K562 (cell line): ENCODE measurements around the gene SMIM45.

ENCODE experiments used
- ATF7 ChIP-seq: fragments of 450-650 bp; IDR thresholded peaks from 2 replicates; pipeline ENCODE4 v1.7.1; 2014; ENCODE audit warnings: mild to moderate bottlenecking, moderate library complexity
- CREB3L1 ChIP-seq: fragments of 450-650 bp; IDR thresholded peaks from 2 replicates; pipeline ENCODE4 v1.6.1; 2014; ENCODE audit warnings: low read depth, mild to moderate bottlenecking, moderate library complexity, borderline replicate concordance
- CREB5 ChIP-seq: fragments of 250-450 bp; sonication (Bioruptor Pico); IDR thresholded peaks from 2 replicates; pipeline ENCODE4 v1.5.0; 2020; ENCODE audit warnings: mild to moderate bottlenecking
- EGR1 ChIP-seq: fragments of 450-650 bp; conservative IDR thresholded peaks from 2 replicates; pipeline ENCODE4 v1.6.1; 2017; ENCODE audit warnings: mild to moderate bottlenecking
- ELF2 ChIP-seq: fragments of 250-450 bp; sonication (Bioruptor Pico); IDR thresholded peaks from 2 replicates; pipeline ENCODE4 v1.5.0; 2021; ENCODE audit warnings: mild to moderate bottlenecking
- EP400 ChIP-seq: fragments of 450-650 bp; IDR thresholded peaks from 2 replicates; pipeline ENCODE4 v1.6.1; 2017; ENCODE audit warnings: antibody characterized with exemption, mild to moderate bottlenecking, moderate library complexity
- FOS ChIP-seq: IDR thresholded peaks from 3 replicates; pipeline ENCODE4 v1.6.1; 2011; ENCODE audit not compliant: insufficient read length; ENCODE audit errors: extremely low read depth
- HES1 ChIP-seq: fragments of 450-650 bp; IDR thresholded peaks from 2 replicates; pipeline ENCODE4 v1.6.1; 2016; ENCODE audit warnings: low read depth, mild to moderate bottlenecking, moderate library complexity
- HSF4 ChIP-seq: fragments of 250-450 bp; sonication (Bioruptor Pico); IDR thresholded peaks from 2 replicates; pipeline ENCODE4 v2.1.2; 2022; ENCODE audit warnings: mild to moderate bottlenecking, moderate library complexity, borderline replicate concordance
- LCOR ChIP-seq: sonication (generic); formaldehyde crosslinking; IDR thresholded peaks from 2 replicates; pipeline ENCODE4 v1.8.0; 2022; ENCODE audit warnings: mild to moderate bottlenecking, missing genetic modification reagents
- NFIC ChIP-seq: fragments of 450-650 bp; IDR thresholded peaks from 2 replicates; pipeline ENCODE4 v1.6.1; 2017; ENCODE audit warnings: mild to moderate bottlenecking, inconsistent platforms
- PHF8 ChIP-seq: fragments of 200-600 bp; sonication (generic); IDR thresholded peaks from 2 replicates; pipeline ENCODE4 v1.6.1; 2012; ENCODE audit warnings: mixed run types, mild to moderate bottlenecking, inconsistent platforms, low read length, moderate library complexity, borderline replicate concordance
- RAD51 ChIP-seq: fragments of 450-650 bp; IDR thresholded peaks from 2 replicates; pipeline ENCODE4 v1.7.1; 2016; ENCODE audit warnings: low read depth, mild to moderate bottlenecking, borderline replicate concordance
- YY1 ChIP-seq, 3 experiments: IDR thresholded peaks; 2 replicates each; pipeline ENCODE4 v1.6.1; 2011; ENCODE audit warnings: low read length in 2 of 3, mild to moderate bottlenecking in 2 of 3, moderate library complexity in 2 of 3, borderline replicate concordance in 1 of 3, control low read depth in 1 of 3, low read depth in 1 of 3; ENCODE audit not compliant: insufficient read depth in 3 of 3, insufficient replicate concordance in 2 of 3, control insufficient read depth in 1 of 3, insufficient read length in 1 of 3; ENCODE audit errors: extremely low read depth in 1 of 3
- ZNF24 ChIP-seq: fragments of 450-650 bp; IDR thresholded peaks from 2 replicates; pipeline ENCODE4 v1.6.1; 2016
- ZNF551 ChIP-seq: fragments of 250-450 bp; sonication (Bioruptor Pico); IDR thresholded peaks from 2 replicates; pipeline ENCODE4 v1.5.0; 2021; ENCODE audit warnings: mild to moderate bottlenecking, moderate library complexity
- TF ChIP-seq, protein P1 (sequence below): fragments of 250-450 bp; sonication (Bioruptor Pico); IDR thresholded peaks from 2 replicates; pipeline ENCODE4 v1.4.0; 2020
- TF ChIP-seq, protein P2 (sequence below), 2 experiments: IDR thresholded peaks; 2 replicates each; pipeline ENCODE4 v1.6.1; 2011; ENCODE audit warnings: borderline replicate concordance in 1 of 2, control low read depth in 1 of 2, low read depth in 1 of 2, low read length in 1 of 2, mild to moderate bottlenecking in 1 of 2, mixed read lengths in 1 of 2, moderate library complexity in 1 of 2; ENCODE audit not compliant: insufficient read depth in 1 of 2, insufficient read length in 1 of 2, poor library complexity in 1 of 2, severe bottlenecking in 1 of 2; ENCODE audit errors: extremely low read depth in 1 of 2
- TF ChIP-seq, protein P3 (sequence below): sonication (generic); formaldehyde crosslinking; IDR thresholded peaks from 2 replicates; pipeline ENCODE4 v1.8.1; 2022; ENCODE audit warnings: missing genetic modification reagents

The SMIM45 gene

GRCh38 chr22:41946629-41947423 lies 5.1 kb upstream of the SMIM45 start, which contains the start of gene CENPM (continued):
- TF ChIP-seq, protein P1, sequence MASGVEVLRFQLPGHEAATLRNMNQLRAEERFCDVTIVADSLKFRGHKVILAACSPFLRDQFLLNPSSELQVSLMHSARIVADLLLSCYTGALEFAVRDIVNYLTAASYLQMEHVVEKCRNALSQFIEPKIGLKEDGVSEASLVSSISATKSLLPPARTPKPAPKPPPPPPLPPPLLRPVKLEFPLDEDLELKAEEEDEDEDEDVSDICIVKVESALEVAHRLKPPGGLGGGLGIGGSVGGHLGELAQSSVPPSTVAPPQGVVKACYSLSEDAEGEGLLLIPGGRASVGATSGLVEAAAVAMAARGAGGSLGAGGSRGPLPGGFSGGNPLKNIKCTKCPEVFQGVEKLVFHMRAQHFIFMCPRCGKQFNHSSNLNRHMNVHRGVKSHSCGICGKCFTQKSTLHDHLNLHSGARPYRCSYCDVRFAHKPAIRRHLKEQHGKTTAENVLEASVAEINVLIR (CRISPR knock-in tag) = no peak
- TF ChIP-seq HSF4 (CRISPR knock-in tag) (no peak), EGR1 (peak; percentile 76), NFIC (0 out of 2 replicates have a peak, but pooled peaks have one; percentile 40), PHF8 (peak; percentile 78; the same call in 1 of the 2 replicates), RAD51 (peak; percentile 88), ELF2 (CRISPR knock-in tag) (no peak), EP400 (peak; percentile 96), CREB3L1 (peak; percentile 41; the same call in 1 of the 2 replicates), YY1 (IDR thresholded peaks at IDR 0.05; ENCODE audit: borderline replicate concordance in 1 of 3, control insufficient read depth in 1 of 3, extremely low read depth in 1 of 3, insufficient read depth in 3 of 3, insufficient read length in 1 of 3, insufficient replicate concordance in 2 of 3, low read depth in 1 of 3, low read length in 2 of 3) (peak in 2 of 3 experiments; percentile 29 to 83), ZNF24 (no peak), HES1 (no peak), LCOR (CRISPR knock-in tag) (peak; percentile 67; the same call in 1 of the 2 replicates), CREB5 (no peak), FOS (peak; percentile 97), ZNF551 (no peak), ATF7 (peak; percentile 50; the same call in 1 of the 2 replicates)
- TF ChIP-seq, protein P2, sequence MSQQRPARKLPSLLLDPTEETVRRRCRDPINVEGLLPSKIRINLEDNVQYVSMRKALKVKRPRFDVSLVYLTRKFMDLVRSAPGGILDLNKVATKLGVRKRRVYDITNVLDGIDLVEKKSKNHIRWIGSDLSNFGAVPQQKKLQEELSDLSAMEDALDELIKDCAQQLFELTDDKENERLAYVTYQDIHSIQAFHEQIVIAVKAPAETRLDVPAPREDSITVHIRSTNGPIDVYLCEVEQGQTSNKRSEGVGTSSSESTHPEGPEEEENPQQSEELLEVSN (IDR thresholded peaks at IDR 0.05; ENCODE audit: borderline replicate concordance in 1 of 2, extremely low read depth in 1 of 2, insufficient read depth in 1 of 2, insufficient read length in 1 of 2, low read depth in 1 of 2, low read length in 1 of 2, poor library complexity in 1 of 2, severe bottlenecking in 1 of 2) = peak; percentile 85 to 94
- TF ChIP-seq, protein P3, sequence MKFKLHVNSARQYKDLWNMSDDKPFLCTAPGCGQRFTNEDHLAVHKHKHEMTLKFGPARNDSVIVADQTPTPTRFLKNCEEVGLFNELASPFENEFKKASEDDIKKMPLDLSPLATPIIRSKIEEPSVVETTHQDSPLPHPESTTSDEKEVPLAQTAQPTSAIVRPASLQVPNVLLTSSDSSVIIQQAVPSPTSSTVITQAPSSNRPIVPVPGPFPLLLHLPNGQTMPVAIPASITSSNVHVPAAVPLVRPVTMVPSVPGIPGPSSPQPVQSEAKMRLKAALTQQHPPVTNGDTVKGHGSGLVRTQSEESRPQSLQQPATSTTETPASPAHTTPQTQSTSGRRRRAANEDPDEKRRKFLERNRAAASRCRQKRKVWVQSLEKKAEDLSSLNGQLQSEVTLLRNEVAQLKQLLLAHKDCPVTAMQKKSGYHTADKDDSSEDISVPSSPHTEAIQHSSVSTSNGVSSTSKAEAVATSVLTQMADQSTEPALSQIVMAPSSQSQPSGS (CRISPR knock-in tag) = no peak
